ENCODE data around the gene MAST1.
"Not testable (repeated sequence)": the region's sequence is repeated elsewhere in the genome, so short reads cannot be mapped to it uniquely, and the experiment has no call there.

Gene MAST1

GRCh38 chr19:12840091-12841079 is 2.1 kb downstream of the MAST1 start:
- DNase-seq (ENCODE audit: low read depth in 2 of 2) = peak in 1 of 2 experiments; percentile 21

GRCh38 chr19:12841094-12841493 is 2.8 kb downstream of the MAST1 start:
- no peak for DNase-seq (ENCODE audit: low read depth in 2 of 2)

- DNase-seq (ENCODE audit: low read depth in 2 of 2) = no peak
Measured at GRCh38 chr19:12842511-12842910, 4.2 kb downstream of the MAST1 start.

- no peak for DNase-seq (ENCODE audit: low read depth in 2 of 2)
Measured at GRCh38 chr19:12843328-12843727, 5.0 kb downstream of the MAST1 start.

- no peak for DNase-seq (ENCODE audit: low read depth in 2 of 2)
Measured at GRCh38 chr19:12843999-12844732, 5.9 kb downstream of the MAST1 start.

- DNase-seq (ENCODE audit: low read depth in 2 of 2) = not testable (repeated sequence)
Measured at GRCh38 chr19:12846613-12847012, 8.3 kb downstream of the MAST1 start.

GRCh38 chr19:12847159-12848139 is 9.1 kb downstream of the MAST1 start:
- peak; percentile 32 to 39 for DNase-seq (ENCODE audit: low read depth in 2 of 2)

GRCh38 chr19:12856653-12857052 is 18.3 kb downstream of the MAST1 start:
- no peak for DNase-seq (ENCODE audit: low read depth in 2 of 2)

GRCh38 chr19:12858041-12858928 is 20.0 kb downstream of the MAST1 start:
- no peak for DNase-seq (ENCODE audit: low read depth in 2 of 2)

- DNase-seq (ENCODE audit: low read depth in 2 of 2) = no peak
Measured at GRCh38 chr19:12859546-12859945, 21.2 kb downstream of the MAST1 start.

- DNase-seq (ENCODE audit: low read depth in 2 of 2) = no peak
Measured at GRCh38 chr19:12864143-12864542, 25.8 kb downstream of the MAST1 start.

- DNase-seq (ENCODE audit: low read depth in 2 of 2) = no peak
Measured at GRCh38 chr19:12864721-12865715, 26.7 kb downstream of the MAST1 start.

- no peak for DNase-seq (ENCODE audit: low read depth in 2 of 2)
Measured at GRCh38 chr19:12865746-12866415, 27.6 kb downstream of the MAST1 start.

- DNase-seq (ENCODE audit: low read depth in 2 of 2) = no peak
Measured at GRCh38 chr19:12866416-12867119, 28.3 kb downstream of the MAST1 start.

GRCh38 chr19:12867120-12868099 is 29.1 kb downstream of the MAST1 start:
- peak in 1 of 2 experiments; percentile 31 for DNase-seq (ENCODE audit: low read depth in 2 of 2)

- DNase-seq (ENCODE audit: low read depth in 2 of 2) = no peak
Measured at GRCh38 chr19:12868540-12869112, 30.3 kb downstream of the MAST1 start.
